ENCODE measurements around the gene LBHD1.
"Not testable (repeated sequence)": the region's sequence is repeated elsewhere in the genome, so short reads cannot be mapped to it uniquely, and the experiment has no call there.

LBHD1 gene

GRCh38 chr11:62671608-62672389, at the start of gene LBHD1, which contains the start of gene UQCC3:
Gene LBHD1 (minus strand): TSS chr11:62672267. CDS start chr11:62670031, 2,236 bp downstream.
Gene UQCC3 (plus strand): TSS chr11:62671673. CDS start chr11:62671746, 73 bp downstream.
- no peak for FAIRE-seq

- FAIRE-seq: no peak
Measured at GRCh38 chr11:62719302-62719978, 47.4 kb upstream of the LBHD1 start.

GRCh38 chr11:62716816-62717215, 44.7 kb upstream of the LBHD1 start:
- FAIRE-seq: no peak

DNA sequence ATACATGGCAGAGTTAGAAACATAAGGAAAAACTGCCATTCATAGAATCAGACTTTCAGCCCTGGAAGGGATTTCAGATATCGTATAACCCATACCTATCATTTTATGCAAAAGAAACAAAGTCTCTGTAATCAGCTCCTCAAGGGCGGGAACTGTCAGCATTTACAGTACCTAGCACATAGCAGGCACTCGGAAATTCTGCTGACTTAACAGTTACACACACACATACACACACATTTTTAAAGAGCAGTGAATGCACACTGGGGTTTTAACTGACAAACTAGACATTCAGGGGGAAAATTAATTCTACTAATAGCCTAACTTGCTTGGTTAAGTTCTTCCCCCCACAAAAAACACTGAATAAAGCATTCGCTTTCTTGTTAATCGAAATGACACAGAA, 44.1 kb upstream of the LBHD1 start:
- no peak for FAIRE-seq

GRCh38 chr11:62715150-62716130, 43.4 kb upstream of the LBHD1 start:
- no peak for FAIRE-seq

DNA sequence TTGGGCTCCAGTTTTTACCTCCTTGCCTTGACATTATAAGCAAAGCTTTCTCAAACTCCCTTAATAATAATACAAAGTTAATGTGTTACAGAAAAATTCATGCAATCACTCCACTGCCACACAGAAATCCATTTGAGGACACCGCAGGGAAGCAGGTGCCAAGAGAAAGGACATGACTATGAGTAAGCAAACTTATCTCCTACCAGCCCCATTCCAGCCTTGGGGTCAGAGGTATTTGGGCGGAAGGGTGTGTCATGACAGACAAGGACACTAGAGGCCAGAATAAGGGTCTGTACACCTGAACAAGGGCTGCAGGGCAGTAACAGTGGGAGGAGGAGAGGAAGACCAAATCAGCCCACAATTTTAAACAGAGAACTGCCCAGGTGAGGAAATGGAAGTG, 41.3 kb upstream of the LBHD1 start:
- no peak for FAIRE-seq

- FAIRE-seq: no peak
Measured at GRCh38 chr11:62712861-62713260, 40.8 kb upstream of the LBHD1 start.

DNA sequence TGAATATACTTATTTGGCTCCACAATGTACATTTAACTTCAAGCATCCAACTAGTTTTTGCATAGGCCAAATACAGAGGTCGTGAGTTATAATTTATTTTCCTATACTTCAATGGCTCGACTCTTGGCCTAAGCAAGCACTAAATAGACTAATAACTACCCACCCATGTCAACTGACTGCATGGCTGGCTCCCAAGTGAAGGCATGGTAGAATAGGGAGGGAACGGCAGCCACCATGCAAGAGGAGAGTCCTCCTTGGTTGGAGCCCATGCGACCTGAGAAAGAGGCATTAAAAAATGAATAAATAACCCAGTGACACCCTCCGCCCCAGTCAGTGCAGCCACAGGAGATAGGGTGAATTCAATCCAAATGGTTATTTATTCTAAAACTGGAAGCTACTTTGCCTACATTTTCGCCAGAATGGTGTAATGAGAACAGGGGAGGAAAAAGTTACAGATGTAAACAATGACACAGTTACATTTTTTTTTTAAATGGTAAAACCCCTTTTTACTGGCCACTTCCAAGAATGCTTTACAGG, 40.3 kb upstream of the LBHD1 start:
- no peak for FAIRE-seq

- no peak for FAIRE-seq
Measured at GRCh38 chr11:62710001-62710345, 37.9 kb upstream of the LBHD1 start.

DNA sequence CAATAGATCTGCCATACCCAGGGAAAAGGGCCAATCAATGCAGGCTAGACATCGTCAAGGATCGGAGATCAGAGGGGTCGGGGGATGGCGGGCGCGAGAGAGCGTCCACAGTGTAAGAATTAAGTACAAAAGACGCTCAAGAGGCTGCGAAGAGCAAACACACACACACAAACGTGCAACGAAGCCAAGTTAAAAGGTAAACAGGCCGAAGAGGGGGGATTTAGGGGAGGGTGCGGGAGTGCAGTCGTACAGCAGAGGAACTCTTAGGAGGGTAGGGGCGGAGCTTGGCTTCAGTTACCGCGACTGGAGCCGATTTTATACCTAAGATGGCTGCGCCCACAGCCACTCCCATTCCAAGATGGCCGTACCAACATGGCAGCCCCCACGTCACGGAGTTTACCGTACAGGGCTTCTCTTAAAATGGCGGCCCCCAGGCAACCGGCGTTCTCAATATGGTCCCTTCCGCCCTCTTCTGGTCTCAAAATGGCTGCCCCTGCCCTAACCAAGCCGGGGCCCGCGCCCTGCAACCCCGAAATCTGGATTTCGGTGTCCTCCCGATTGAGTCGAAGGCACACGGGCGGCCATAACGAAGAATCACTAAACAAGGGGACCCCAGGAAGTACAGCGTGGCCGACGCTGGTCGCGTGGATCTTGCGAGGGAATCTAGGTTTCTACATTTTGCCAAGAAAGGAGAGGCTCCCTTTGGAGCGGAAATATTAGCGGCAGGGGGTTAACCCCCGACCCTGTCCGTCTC, 37.4 kb upstream of the LBHD1 start:
- no peak for FAIRE-seq

- no peak for FAIRE-seq
Measured at GRCh38 chr11:62708793-62709192, 36.7 kb upstream of the LBHD1 start.

DNA sequence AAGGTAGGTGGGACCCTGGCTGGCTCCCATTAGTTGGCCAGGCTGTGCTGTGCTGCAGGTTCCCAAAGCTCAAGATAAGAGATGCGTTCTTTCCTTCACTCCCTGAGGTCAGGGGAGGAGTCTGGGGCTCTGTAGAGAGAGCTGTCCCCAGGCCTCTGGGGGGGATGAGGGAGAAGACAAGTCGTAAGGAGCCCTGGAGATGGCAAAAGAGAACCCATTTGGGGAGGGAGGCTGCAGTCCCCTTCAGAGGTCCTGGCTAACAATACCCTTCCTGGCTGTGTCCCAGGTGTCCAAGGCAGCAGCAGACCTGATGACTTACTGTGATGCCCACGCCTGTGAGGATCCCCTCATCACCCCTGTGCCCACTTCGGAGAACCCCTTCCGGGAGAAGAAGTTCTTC, 36.3 kb upstream of the LBHD1 start:
- no peak for FAIRE-seq

GRCh38 chr11:62707277-62707861, 35.3 kb upstream of the LBHD1 start, which contains the start of the genes BSCL2 and GNG3:
Gene BSCL2 (minus strand): TSS chr11:62707424. CDS start chr11:62707195, 229 bp downstream.
Gene GNG3 (plus strand): TSS chr11:62707676. CDS start chr11:62708296, 620 bp downstream.
- FAIRE-seq: no peak

DNA sequence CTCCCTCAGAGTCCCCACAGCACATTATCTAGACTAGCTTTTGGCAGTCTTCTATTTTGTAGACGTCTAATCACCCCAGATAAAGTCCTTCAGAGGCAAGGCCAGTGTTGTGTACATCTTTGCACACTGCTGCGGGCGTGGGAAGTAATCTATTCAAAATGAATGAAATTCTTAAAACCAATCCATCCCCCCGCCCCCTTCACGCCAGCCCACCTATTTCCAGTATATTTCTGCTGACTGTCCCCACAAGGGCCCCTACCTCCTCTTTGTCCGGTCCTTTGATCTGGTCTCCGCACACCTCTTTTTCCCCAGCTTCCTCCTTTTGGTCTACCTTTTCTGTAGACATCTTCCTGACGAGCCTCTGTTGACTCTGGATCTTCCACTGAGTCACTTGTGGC, 34.8 kb upstream of the LBHD1 start:
- FAIRE-seq: no peak

GRCh38 chr11:62705880-62706849, 34.1 kb upstream of the LBHD1 start:
- no peak for FAIRE-seq

DNA sequence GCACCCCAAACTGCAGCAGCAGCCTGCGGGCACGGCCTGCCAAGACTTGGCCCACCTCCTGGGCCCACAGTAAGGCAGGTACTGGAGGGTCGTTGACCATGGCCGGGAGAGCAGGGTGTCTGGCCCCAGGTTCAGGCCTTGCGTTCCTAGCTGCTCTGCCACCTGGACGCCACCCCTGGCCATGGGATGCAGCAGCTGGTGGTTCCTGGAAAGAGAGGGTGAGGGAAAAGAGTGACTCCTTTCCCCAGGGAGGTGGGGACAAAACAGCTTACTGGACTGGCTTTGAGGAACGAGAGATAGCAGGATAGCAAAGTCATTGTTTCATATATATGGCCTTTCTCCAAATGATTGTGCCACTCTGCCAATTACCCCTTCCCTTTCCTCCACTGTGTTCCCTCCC, 33.3 kb upstream of the LBHD1 start:
- no peak for FAIRE-seq

DNA sequence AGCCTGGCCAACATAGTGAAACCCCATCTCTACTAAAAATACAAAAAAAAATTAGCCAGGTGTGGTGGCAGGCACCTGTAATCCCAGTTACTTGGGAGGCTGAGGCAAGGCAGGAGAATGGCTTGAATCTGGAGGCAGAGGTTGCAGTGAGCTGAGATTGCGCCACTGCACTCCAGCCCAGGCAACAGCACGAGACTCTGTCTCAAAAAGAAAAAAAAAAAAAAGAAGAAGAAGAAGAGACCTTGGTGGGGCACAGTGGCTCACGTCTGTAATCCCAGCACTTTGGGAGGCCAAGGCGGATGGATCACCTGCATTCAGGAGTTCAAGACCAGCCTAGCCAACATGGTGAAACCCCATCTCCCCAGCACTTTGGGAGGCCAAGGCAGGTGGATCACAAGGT, 31.9 kb upstream of the LBHD1 start:
- FAIRE-seq: not testable (repeated sequence)

DNA sequence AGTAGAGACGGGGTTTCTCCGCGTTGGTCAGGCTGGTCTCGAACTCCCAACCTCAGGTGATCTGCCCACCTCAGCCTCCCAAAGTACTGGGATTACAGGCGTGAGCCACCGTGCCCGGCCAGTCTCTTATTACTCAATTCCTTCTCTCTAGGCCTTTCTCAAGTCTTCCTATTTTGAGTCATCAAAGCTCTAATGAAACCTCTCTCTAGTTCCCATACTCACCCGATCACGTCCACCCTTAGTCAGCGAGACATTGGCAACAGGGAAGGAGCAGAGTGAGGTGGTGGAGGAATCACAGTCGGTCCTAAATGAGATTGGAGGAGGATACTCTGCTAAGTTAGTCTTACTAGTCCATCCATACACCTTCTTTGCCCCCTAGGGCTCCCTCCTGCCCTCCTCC, 30.2 kb upstream of the LBHD1 start:
- no peak for FAIRE-seq

GRCh38 chr11:62694455-62695167, 22.5 kb upstream of the LBHD1 start:
- FAIRE-seq: no peak

- not testable (repeated sequence) for FAIRE-seq
Measured at GRCh38 chr11:62693624-62694023, 21.6 kb upstream of the LBHD1 start.
